PC-9 (cell line): ENCODE data around the gene SLC49A4. TPM values are rescaled to one million over a fixed set of nuclear protein-coding genes. Genes with fewer than 3 reads are reported as not detected.

Source experiments
- BruUV-seq: library from RNA; stranded (reverse); fragments of 400-500 nt; replicated peaks from 2 replicates; lab custom pipeline; 2021; lab: Mats Ljungman, UMichigan
- CTCF ChIA-PET: fragments of 300-600 bp; sonication (Branson Sonifier 250); formaldehyde crosslinking; loops from one replicate; lab custom pipeline; 2022; ENCODE audit warnings: antibody characterized with exemption; lab: Charles Lee
- POLR2A ChIA-PET: fragments of 300-600 bp; sonication (Branson Sonifier 250); formaldehyde crosslinking; loops from one replicate; lab custom pipeline; 2022; ENCODE audit warnings: antibody characterized with exemption; ENCODE audit not compliant: unreplicated experiment; lab: Charles Lee
- DNase-seq, 2 experiments: peaks; one replicate each; pipeline versions ENCODE4 v3.0.0 to v3.0.0-alpha.2; 2015 to 2022; ENCODE audit warnings: mixed read lengths in 1 of 2
- H2AFZ ChIP-seq: fragments of 200-600 bp; sonication (generic); 2 replicates; pipeline ENCODE4 v1.8.1; 2017; ENCODE audit warnings: antibody characterized with exemption
- H3F3A ChIP-seq: fragments of 200-600 bp; sonication (generic); 2 replicates; pipeline ENCODE4 v1.8.1; 2017; ENCODE audit warnings: antibody characterized with exemption, mild to moderate bottlenecking, low read depth; ENCODE audit not compliant: insufficient read depth
- H3K27ac ChIP-seq: fragments of 200-600 bp; sonication (generic); 2 replicates; pipeline ENCODE4 v1.6.1; 2016; ENCODE audit warnings: mixed run types
- H3K27me3 ChIP-seq: fragments of 200-600 bp; sonication (generic); 2 replicates; pipeline ENCODE4 v1.6.1; 2016; ENCODE audit warnings: low read depth, mixed run types; ENCODE audit not compliant: insufficient read depth
- H3K36me3 ChIP-seq: fragments of 200-600 bp; sonication (generic); 2 replicates; pipeline ENCODE4 v1.6.1; 2016; ENCODE audit warnings: low read depth, mixed run types
- H3K4me1 ChIP-seq: fragments of 200-600 bp; sonication (generic); replicated peaks from 2 replicates; pipeline ENCODE4 v1.6.1; 2016; ENCODE audit warnings: mixed run types; ENCODE audit not compliant: insufficient read depth
- H3K4me2 ChIP-seq: fragments of 200-600 bp; sonication (generic); 2 replicates; pipeline ENCODE4 v1.6.1; 2017; ENCODE audit warnings: mixed run types
- H3K4me3 ChIP-seq: fragments of 200-600 bp; sonication (generic); 2 replicates; pipeline ENCODE4 v1.6.1; 2016; ENCODE audit warnings: mixed run types
- H3K79me2 ChIP-seq: fragments of 200-600 bp; sonication (generic); 2 replicates; pipeline ENCODE4 v1.6.1; 2017; ENCODE audit warnings: low read depth, mixed run types
- H3K9me2 ChIP-seq: fragments of 200-600 bp; sonication (generic); 2 replicates; pipeline ENCODE4 v1.8.1; 2017; ENCODE audit warnings: mild to moderate bottlenecking; ENCODE audit not compliant: insufficient read depth
- H3K9me3 ChIP-seq: fragments of 200-600 bp; sonication (generic); 2 replicates; pipeline ENCODE4 v1.8.1; 2016; ENCODE audit warnings: low read depth; ENCODE audit not compliant: insufficient read depth
- H4K20me1 ChIP-seq: fragments of 200-600 bp; sonication (generic); 2 replicates; pipeline ENCODE4 v1.8.1; 2017; ENCODE audit not compliant: insufficient read depth
- EZH2 ChIP-seq: fragments of 200-600 bp; sonication (generic); IDR thresholded peaks from 2 replicates; pipeline ENCODE4 v1.8.0; 2017; ENCODE audit warnings: antibody characterized with exemption, low read depth
- intact Hi-C: fragments of 100-400 bp; cut with micrococcal nuclease; formaldehyde crosslinking; loops from one replicate; pipeline ENCODE4 v1.10.0; 2022; ENCODE audit not compliant: unreplicated experiment
- total RNA-seq: library from RNA; stranded (reverse); gene quantifications from 2 replicates; pipeline ENCODE4 v1.2.3, GENCODE V29; 2021
- TF ChIP-seq, protein P1 (sequence below): fragments of 200-600 bp; sonication (generic); conservative IDR thresholded peaks from 2 replicates; pipeline ENCODE4 v1.6.1; 2017; ENCODE audit warnings: mixed run types, antibody characterized with exemption, mild to moderate bottlenecking, moderate library complexity

SLC49A4 gene
- total RNA-seq, 1 experiment from 2014 or later = 24.0 TPM

DNA sequence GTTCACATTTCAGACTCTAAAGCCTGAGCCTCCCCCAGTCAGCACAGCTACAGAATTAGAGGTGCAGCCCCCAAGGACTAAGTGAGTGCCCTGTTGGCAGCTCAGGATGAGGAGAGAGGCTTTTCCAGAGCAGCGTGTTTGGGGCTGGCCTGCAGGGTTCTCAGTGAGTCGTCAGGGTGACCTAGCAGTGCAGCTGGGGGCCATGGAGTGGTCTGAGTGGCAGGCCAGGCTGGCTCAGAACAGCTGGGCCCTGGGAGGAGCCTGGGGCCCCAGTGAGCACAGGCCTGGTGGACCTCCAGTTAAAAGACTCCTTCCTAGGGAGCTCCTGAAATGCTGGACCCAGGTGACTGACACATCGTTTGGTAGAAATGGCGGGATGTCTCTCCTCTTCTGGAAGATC, 108.3 kb downstream of the SLC49A4 start:
- no peaks in the 10 kb centered on the region for H3F3A ChIP-seq
- H3K4me2 ChIP-seq = no peak overlapping the region
- no peak for DNase-seq
- no peak overlapping the region for H3K4me3 ChIP-seq
- BruUV-seq = no TSS peak
- peaks cover 10% of the 10 kb centered on the region for H3K4me1 ChIP-seq
- H3K36me3 ChIP-seq = no peaks in the 10 kb centered on the region
- H4K20me1 ChIP-seq = no peaks in the 10 kb centered on the region
- H3K79me2 ChIP-seq = no peaks in the 10 kb centered on the region
- H3K9me2 ChIP-seq = no peaks in the 10 kb centered on the region
- no peaks in the 10 kb centered on the region for H3K27me3 ChIP-seq
- POLR2A ChIA-PET = no interaction called here
- CTCF ChIA-PET = interaction anchor here (0.6 kb wide), 1 partner anchor 908 kb away, joined by 3 read pairs; no protein-coding TSS in a partner anchor
- no peak overlapping the region for H3K27ac ChIP-seq
- intact Hi-C loops = no loop called here
- H3K9me3 ChIP-seq = no peaks in the 10 kb centered on the region
- TF ChIP-seq EZH2 = no peak
- TF ChIP-seq, protein P1, sequence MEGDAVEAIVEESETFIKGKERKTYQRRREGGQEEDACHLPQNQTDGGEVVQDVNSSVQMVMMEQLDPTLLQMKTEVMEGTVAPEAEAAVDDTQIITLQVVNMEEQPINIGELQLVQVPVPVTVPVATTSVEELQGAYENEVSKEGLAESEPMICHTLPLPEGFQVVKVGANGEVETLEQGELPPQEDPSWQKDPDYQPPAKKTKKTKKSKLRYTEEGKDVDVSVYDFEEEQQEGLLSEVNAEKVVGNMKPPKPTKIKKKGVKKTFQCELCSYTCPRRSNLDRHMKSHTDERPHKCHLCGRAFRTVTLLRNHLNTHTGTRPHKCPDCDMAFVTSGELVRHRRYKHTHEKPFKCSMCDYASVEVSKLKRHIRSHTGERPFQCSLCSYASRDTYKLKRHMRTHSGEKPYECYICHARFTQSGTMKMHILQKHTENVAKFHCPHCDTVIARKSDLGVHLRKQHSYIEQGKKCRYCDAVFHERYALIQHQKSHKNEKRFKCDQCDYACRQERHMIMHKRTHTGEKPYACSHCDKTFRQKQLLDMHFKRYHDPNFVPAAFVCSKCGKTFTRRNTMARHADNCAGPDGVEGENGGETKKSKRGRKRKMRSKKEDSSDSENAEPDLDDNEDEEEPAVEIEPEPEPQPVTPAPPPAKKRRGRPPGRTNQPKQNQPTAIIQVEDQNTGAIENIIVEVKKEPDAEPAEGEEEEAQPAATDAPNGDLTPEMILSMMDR = no peak
- no peak overlapping the region for H2AFZ ChIP-seq

DNA sequence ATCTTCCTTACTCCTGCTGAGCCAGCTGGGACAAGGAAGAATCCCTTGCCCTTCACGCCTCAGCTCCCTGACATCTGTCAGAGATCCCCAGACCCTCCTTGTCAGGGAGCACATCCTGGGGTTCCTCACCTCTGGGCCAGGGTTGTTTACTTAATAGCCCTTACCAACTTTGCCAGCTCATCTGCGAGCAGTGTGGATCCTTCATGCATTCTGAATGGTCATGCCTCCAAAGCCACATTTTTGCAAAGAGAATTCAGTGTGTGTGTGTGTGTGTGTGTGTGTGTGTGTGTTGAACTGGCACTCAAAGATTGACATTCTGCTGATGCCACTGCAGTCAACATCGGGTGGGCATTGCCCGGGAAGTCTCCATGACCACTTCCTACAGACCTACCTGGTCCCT, 112.6 kb downstream of the SLC49A4 start:
- TF ChIP-seq, protein P1 = no peak
- TF ChIP-seq EZH2 = no peak
- Histone ChIP-seq H3F3A (no peaks in the 10 kb centered on the region), H3K27ac (no peak overlapping the region), H3K27me3 (no peaks in the 10 kb centered on the region), H3K4me3 (no peak overlapping the region), H3K79me2 (no peaks in the 10 kb centered on the region), H3K9me3 (no peaks in the 10 kb centered on the region), H3K4me1 (peaks cover 3% of the 10 kb centered on the region), H3K4me2 (no peak overlapping the region), H2AFZ (no peak overlapping the region), H4K20me1 (no peaks in the 10 kb centered on the region), H3K9me2 (no peaks in the 10 kb centered on the region), H3K36me3 (no peaks in the 10 kb centered on the region)
- ChIA-PET CTCF (no interaction called here), POLR2A (no interaction called here)
- no peak for DNase-seq
- intact Hi-C loops = no loop called here
- no TSS peak for BruUV-seq

DNA sequence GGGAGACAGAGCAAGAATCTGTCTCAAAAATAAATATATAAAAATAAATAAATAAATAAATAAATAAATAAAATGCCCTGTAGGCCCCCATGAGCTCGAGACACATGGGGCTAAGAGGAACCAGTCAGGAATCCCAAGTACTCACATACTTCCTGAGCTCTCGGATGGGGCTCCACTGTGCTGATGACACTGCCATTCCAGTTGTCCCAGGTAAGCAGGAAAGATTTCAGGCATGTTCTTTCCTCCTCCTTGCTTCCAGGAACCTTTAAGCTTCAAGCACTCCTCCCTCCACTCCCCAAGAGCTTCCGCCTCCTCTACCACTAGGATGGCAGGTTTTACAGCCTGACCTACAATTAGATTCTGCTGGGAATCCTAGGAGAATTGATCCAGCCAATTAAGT, 113.4 kb downstream of the SLC49A4 start:
- Histone ChIP-seq H3K4me1 (no peaks in the 10 kb centered on the region), H3K9me3 (no peaks in the 10 kb centered on the region), H3K36me3 (no peaks in the 10 kb centered on the region), H4K20me1 (no peaks in the 10 kb centered on the region), H3K9me2 (no peaks in the 10 kb centered on the region), H2AFZ (no peak overlapping the region), H3K4me2 (no peak overlapping the region), H3F3A (no peaks in the 10 kb centered on the region), H3K27ac (no peak overlapping the region), H3K4me3 (no peak overlapping the region), H3K79me2 (no peaks in the 10 kb centered on the region), H3K27me3 (no peaks in the 10 kb centered on the region)
- BruUV-seq = no TSS peak
- no peak for DNase-seq
- CTCF ChIA-PET = no interaction called here
- intact Hi-C loops = no loop called here
- TF ChIP-seq EZH2 = no peak
- TF ChIP-seq, protein P1 = no peak
- POLR2A ChIA-PET = no interaction called here
